NCI-H2107 (cell line): ENCODE results near the gene TRMO.

Source experiments
- DNase-seq: peaks from one replicate; lab custom pipeline; 2025; lab: John Stamatoyannopoulos, UW

Gene TRMO

DNA sequence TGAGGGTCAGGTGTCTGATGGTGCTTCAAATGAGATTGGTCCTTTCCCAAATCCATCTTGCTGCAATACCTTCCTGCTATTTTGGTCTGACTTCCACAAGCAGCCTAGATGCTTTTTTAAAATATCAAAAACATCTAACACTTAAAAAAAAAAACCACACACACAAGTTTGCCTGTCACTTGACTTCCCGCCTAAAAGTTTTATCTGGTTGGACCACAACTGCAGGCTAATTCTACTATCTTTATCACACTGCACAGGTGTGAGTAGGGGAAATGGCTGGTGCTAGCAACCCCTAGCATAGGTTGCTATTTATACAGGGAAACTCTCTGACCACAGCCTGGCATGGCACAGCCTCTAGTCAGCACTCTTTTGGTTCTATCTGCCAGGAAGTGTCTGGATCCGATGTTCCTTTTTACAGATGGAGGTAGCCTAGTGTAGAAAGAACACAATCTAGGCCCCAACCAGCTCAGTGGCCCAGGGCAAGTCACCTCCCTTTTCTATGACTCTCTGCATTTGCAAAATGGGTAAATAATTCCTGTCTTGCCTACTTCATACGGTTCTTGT, 15.9 kb upstream of the TRMO start, which contains the start of gene HEMGN:
TSS of gene HEMGN (minus strand) at position 92 of the 564 bp plus-strand sequence. CDS start at position 56, 36 bp downstream.
- no peak for DNase-seq

DNA sequence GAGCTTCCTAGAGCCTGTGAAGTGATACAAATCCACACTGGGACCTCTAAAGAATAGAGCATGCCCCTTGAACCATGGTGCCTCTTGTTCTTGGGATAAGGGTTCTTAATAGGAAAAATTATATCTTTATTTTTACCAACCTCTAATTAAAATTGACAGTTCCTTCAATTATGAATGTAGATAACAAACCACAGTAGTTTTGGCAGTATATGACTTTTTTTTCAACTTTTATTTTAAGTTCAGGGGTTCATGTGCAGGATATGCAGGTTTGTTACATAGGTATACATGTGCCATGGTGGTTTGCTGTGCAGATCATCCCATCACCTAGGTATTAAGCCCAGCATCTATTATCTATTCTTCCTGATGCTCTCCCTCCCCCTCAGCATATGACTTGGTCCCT, 14.7 kb upstream of the TRMO start:
- DNase-seq: no peak

DNA sequence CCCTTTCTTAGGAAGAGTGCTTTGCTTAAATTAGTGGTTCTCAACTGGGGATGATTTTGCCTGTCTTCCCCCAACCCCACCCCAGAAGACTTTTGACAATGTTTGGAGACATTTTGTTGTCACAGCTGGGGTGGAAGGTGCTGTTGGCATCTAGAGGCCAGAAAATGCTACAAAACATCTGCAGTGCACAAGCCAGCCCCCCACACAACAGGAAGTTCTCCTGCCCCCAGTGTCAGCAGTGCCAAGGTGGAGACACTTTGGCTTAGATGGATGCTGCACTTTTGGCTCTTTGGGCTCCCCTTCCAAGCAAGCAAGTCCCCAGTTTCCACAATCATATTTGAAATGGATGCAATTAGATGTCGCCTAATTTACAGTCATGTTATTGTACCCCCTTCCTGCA, 13.0 kb upstream of the TRMO start:
- DNase-seq: no peak

DNA sequence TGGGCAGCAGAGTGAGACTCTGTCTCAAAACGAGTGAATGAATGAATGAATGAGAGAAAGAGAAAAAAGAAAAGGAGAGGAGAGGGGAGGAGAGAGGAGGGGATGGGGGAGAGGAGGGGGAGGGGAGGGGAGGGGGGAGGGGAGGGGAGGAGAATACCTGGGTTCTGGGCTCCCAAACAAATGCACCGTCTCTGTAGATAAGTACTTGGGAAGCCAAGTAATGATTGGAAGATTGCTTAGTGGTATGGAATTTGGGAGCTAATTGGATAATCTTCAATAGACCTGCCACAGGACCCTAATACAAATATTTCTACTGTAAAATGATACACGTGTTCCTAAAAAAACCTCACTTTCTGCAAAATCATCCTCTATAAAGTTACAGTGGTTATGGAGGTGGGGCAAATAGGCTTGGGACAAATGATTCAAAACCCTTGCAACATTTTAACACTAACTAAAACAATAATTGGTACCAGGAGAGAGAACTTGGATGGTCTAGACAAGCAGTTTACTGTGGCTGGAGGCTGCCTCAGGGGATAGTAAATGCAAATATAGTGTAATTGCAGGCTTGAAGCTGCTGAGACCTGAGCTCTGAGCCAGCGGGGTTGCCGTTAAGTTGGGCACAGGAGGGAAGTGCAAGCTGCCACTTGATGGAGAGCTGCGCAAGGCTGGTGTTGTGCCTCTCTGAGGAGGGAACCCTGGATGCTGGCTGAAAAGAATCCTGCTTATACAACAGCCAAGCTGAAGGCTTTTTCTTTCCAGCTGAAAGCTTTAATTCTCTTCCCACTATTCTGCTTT, 12.2 kb upstream of the TRMO start:
- peak; percentile 1 for DNase-seq

DNA sequence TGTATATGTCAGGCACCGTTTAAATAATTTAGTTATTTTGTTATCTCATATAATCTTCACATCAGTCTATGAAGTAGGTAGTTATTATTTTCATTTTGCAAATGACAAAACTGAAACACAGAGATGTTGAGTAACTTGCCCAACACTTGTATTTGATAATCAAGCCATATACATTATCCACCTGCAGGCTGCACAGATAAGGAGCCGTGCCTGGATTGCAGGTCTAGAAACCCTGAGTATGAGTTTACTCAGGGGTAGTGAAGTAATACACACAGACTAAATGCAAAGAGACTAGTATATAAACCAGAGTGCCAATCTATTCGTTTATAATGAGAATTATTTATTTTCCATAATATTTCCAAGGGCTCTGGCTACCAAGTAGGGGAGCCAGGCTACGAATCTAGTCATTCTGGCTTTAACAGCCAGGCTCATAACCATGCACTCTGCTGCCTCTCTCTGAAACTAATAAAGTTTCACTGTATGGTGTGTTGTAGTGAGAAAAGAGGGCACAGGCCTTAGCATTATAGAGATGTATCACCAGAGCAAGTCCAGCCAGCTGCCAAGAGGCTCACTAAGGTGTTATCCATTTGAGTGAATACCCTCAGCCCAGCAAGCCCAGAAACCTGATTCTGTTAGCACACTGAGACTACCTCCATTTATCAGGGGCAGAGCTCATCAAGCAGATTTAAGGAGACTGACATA, 11.1 kb upstream of the TRMO start:
- no peak for DNase-seq

DNA sequence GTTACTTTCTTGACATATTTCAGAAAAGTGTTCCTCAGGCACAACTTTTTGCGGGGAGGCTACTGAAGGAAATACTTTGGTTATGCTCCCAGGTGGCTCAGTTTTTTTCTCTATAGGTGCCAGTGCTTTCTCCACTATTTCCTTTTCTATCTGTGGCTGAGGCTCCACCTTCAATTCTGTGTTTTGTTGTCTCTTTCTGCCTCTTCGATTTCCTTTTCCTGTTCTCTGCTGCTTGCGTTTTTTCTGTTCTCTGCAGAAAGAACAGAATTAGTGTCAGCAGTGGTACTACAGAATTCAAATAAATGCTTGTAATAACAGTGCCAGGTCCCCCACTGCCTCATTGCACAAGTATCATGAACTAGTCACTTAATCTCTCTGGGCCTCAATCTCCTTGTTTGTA, 8.7 kb upstream of the TRMO start:
- no peak for DNase-seq

DNA sequence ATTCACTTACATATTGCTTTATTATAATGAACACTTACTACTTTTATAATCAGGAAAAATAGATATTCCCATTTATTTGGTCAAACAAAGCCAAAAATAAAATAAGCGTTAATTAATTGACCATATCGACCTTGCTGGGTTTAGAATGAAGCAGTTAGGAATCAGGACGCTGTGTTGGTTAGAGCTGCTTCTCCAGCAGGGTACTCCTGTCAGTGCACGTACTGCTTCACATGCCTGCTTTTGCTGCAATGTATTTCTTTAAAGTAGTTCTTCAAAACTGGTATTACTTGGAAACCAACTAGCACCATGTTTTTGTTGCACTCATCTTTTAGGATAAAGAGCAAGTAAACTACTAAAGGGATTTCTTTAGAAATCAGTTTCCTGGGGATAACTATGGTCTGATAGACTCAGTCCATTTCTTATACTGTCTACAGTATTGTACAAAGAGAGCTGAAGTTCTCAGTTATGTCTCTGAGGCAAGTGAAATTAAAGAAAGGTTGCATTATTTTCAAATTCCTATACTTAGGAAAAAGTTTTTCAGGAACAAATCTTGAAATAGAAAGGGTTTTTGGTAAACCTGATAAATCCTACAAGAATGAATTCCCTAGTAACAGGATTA, 6.8 kb upstream of the TRMO start:
- DNase-seq: no peak

DNA sequence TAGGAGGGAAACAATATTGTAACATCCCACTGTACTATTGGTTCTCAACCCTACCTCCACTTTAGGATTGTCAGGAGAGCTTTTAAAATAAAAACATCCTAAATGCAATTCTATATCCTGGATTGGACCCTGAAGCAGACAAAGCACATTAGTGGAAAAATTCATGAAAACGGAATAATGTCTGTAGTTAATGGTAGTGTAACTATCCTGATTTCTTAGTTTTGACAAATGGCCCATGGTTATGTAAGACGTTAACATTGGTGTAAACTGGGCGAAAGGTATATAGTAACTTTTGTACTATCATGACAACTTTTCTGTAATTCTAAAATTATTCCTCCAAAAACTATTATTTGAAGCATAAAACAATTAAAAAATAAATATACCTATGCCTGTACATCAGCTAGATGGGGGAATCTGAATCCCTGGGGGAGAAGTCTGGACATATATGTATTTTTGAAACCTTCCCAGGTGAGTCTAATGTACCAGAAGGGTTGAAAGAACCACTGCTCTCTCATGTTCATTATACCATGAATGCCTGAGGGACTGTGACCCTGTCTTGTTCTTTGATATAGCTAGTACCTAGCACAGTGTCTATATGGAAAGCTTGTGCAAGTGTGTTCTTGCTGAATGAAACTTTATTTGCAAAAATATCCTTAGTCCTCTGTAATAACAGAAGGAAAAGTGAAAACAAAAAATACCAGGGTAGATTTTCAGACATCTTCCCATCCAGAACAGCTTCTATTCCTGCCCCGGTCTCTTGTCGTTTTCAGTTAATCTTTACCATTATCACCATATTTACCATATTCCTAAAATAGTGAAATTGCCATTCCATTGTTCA, 3.4 kb upstream of the TRMO start:
- DNase-seq: no peak

DNA sequence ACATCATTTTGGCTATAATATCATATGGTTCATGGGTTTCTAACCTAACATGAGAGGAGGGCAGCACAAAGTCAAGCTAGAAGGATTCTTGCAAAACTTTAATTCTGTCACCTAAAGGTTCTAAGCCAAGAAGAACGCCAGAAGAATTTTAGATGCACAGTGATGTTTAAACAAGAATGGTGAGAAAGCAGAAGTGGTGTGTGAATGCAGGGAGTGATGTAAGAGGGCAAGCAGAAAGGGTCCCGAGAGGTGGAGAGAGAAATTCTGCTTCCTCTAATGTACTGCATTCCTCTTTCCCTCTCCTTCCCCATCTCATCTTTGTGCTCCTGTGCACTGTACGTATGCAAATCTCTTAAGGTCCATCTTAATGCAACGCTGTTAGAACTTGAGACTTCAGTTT, 2.1 kb upstream of the TRMO start:
- no peak for DNase-seq

DNA sequence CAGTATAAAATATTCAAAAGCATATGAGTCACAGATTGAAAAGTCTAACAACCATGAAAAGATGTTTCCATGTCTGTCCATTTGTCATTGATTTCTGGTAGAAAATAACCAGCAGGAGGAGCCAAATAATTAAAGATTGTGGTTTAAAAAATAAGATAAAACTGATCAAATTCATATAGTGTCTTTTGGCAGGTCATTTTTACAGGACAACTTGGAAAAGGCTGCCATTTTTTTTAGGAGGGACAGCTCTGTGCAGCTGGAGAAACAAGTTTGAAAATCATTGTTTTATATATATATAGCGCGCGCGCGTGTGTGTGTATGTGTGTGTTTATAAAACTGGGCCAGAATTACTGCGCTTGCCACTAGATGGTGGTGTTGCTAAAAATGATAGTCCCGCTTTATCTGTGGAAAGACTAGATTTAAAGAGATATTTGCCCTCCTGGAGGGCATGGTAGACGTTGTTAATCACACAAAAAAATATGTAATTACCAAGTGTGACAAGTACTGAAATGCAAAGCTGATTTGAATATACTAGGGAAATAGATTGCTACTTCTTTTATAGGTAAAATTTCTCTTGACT, 1.3 kb upstream of the TRMO start:
- DNase-seq: peak; percentile 46

DNA sequence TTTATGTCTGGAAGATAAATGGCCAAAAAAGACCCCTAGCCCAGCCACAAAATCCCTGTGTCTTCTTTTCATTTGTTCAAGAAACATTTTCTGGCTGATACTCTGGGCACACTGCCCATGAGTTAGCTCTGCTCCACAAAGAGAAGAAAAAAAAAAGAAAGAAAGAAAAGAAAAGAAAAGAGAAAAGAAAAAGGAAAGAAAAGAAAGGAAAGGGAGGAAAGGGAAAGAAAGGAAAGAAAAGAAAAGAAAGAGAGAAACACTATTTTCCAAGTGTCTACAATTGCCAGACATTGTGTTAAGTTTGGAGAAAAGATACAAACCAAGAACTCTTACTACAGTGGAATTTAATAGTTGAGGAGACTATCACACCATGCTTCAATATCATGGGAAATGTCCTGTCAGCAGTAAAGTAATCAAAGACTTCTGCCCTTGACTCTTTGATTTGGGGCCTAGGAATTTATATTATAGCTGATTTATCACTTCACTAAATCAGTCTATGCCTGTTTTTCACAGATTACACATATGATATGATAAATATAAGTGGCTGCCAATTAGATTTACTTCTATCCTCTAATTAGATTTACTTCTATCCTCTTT, 3.0 kb downstream of the TRMO start:
- no peak for DNase-seq

DNA sequence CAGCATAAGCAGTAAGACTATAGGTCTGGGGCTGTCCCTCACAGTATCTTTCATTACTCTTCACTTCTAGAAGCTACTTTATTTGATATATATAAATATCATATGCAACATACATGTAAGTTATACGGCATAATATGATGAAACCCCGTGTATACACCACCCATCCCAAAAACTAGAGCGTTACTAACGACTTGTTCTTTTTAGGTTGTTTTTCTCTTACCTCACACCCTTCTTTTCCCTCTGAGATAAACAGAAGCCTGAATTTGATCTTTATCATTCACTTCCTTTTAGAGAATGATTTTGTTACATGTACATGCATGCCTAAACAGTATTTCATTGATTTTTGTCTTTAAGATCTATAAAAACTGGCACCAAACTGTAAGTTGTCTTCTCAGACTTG, 3.7 kb downstream of the TRMO start:
- no peak for DNase-seq

DNA sequence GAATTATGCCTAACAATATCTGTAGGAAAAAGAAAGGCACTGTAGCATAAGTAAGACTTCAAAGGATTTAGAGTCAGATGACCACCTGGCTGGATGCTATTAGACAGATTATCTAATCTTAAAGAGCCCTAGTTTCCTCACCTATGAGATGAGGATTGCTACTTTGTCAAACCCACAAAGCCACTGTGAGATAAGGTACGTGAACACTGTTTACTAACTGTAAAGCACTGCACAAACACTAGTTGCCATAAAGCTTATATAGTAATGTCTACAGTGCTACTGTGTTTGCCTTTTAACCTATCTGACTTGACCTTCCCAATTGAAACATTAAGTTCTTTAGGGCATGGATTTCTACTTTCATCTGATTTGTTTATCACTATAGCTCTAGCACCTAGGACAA, 10.3 kb downstream of the TRMO start:
- DNase-seq: no peak

DNA sequence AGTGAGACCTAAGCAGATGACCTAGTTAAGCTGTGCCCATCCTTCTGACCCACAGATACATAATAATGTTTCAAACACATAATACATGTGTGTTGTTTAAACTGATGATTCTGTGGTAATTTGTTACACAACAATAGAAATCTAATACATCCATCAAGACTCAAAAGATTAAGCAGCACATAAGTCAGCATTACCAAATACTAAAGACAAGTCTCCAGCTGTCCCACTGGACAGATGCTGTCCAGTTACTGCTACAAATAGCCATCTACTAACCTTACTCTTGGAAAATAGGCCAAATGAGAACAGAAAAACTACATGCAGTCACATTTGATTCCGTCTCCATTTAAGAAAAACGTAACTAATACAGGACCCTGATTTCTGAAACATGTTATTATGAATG, 10.8 kb downstream of the TRMO start:
- no peak for DNase-seq

DNA sequence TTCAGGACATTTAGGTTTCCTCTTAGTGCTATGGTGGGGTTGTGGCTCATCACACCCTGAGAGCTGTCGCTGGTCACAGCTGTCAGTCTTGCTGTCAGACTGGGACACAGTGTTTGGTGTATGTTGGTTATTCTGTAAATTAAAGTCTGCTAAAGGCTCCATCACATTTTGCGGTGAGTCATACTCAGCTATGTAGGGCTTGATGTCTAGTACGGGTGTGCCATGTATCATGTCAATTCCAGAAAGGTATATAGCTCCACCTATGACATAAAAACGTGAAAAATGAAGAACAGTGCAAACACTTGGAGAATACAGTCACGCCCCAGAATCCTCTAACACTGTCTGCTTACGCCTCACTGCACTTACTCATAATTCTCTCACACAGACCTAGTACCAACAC, 11.9 kb downstream of the TRMO start:
- no peak for DNase-seq

DNA sequence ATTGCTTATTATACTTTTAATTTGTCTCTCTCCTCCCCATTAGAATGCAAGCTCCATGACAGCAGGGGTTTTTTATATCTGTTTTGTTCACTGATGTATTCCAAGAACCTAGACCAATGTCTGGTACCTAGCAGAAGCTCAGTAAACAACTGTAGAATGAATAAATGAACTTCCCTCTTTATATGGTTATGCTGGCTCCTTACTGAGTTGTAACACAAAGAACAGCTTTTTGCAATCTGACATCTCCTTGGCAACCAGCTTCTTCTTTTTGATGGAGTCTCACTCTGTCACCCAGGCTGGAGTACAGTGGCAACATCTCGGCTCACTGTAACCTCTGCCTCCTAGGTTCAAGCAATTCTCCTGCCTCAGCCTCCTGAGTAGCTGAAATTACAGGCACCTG, 13.6 kb downstream of the TRMO start:
- DNase-seq: no peak

DNA sequence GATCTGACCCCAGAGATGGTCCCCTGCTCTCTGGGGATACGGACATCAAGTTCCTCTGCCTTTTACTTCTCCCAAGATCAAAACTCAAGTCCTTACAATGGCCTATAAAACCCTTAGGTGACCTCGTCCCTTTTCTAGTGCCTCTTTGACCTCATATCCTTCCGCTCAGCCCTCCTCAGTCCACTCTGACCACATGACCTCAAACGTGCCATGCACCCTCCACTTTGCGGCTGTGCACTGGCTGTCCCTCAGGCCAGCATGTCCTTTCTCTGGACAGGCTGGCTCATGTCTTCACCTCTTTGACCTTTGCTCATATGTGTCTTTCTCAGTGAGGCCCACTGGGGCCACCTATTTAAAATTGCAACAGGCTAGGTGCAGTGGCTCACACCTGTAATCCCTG, 14.7 kb downstream of the TRMO start:
- DNase-seq: no peak

DNA sequence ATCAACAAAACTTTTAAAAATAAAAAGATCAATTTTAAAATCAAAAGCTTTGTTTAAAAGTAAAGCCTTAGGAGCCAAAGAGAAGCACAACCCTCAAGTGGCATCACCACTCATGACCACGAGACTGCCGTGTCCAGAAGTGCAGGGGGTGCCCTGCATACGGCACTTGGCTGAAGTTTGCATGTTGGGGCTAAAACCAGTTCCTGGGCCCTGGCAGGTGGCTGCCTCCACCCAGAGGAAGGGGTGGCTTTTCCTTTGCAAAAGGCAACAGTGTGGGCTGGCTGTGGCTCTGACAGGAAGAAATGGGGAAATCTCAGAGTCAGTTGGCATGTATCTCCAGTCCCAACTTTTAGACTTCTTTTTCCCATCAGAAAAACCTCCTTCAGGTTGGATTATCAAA, 15.3 kb downstream of the TRMO start:
- no peak for DNase-seq

DNA sequence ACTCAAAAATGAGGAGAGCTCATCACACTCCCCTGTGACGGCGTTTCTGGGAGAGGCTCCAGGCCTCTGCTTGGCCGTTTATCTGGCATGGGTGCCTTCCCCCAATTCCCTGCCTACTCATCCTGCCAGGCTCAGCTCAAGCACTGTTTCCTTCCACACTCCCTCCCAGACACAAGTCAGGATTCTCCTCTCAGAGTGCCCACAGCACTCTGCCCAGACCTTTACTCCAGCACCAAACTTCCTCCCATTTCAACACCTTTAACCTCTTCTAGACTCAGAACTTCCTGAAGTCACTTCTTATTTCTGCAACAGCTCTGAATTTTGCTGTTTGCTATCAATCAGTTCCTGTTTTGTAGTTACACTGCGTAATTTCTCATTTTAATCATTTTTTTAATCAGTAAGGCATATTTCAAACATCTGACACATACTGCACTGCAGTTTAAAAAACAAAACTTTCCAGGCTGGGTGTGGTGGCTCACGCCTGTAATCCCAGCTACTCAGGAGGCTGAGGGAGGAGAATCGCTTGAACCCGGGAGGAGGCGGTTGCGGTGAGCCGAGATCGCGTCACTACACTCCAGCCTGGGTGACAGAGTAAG, 16.0 kb downstream of the TRMO start:
- no peak for DNase-seq

DNA sequence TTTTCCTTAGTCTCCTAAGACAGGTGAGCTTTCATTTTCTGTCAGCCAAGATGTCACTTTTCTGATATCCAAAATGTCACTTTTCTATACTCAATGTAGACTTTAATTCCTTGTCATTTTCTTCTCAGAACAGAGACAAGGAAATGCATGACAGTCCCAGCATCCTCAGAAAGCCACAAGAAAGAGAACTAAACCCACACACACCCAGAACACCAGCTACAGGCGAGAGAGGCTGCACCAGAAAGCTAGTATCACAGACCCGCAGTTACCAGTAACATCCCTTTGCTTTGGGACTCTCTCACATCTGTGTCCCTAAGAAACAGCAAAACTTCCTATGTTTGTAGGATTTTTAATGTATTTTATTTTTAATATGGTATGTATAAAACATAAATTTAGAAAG, 17.1 kb downstream of the TRMO start:
- no peak for DNase-seq

DNA sequence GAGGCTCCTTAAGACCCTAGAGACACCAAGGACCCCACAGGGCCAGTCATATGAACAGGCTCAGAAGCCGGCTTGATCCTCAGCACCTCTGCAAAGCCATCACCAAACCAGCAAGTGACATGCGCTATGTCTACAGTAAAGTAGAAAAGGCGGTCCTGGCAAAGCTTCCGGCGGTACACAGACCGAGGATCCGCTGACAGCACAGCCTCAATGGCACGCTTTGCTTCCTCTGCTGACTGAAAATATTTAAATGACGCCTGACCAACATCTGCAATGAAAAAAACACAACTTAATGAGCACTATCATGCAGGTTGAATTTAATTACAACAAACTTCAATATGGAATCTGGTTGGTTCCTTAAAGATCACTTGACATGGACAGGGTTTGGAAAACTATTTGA, 17.6 kb downstream of the TRMO start:
- DNase-seq: no peak
